ENCODE results near the gene CFAP57. TPM values are rescaled to one million over a fixed set of nuclear protein-coding genes. Genes with fewer than 3 reads are reported as not detected.

The CFAP57 gene
- total and polyA plus RNA-seq, 8 donors = 0.73 to 5.8 (median 3.5) TPM

DNA sequence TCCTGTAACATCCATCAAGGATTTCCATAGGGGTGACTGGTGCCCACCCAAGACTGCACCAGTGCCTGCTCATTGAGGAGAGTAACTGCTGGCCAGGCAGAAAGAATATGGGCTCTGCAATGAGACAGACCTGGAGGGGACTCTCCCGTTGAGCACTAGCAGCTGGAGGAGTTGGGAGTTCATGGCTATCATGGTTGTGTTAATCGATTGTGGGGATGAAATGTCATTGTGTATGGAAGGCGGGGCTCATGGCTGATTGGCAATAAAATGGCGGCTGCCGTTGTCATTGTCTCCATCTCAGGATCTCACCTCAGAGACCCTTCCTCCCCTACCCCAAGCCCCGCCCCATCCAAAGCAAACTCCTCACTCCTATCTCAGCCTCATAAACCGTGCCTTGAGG lies 101.6 kb downstream of the CFAP57 start:
- TF ChIP-seq CTCF (IDR thresholded peaks at IDR 0.05) = no peak
- peak overlapping the region in 1 of 2 donors; percentile 65 for H3K27ac ChIP-seq
- H3K4me3 ChIP-seq = no peak overlapping the region
- H3K4me1 ChIP-seq = peaks cover 0 to 23% of the 10 kb centered on the region in 2 donors
- peaks cover 0 to 6% of the 10 kb centered on the region in 2 donors for H3K27me3 ChIP-seq
- intact Hi-C loops (cut with DNase I) = no loop called here
- peaks cover 0 to 10% of the 10 kb centered on the region in 2 donors for H3K36me3 ChIP-seq
- no peaks in the 10 kb centered on the region for H3K9me3 ChIP-seq
- ATAC-seq = no peak
- no peak for DNase-seq

- Histone ChIP-seq H3K27me3 (peaks cover 0 to 6% of the 10 kb centered on the region in 2 donors), H3K4me3 (no peak overlapping the region), H3K9me3 (no peaks in the 10 kb centered on the region), H3K4me1 (peaks cover 0 to 23% of the 10 kb centered on the region in 2 donors), H3K36me3 (peaks cover 0 to 10% of the 10 kb centered on the region in 2 donors), H3K27ac (peak overlapping the region in 1 of 2 donors; percentile 65)
- intact Hi-C loops (cut with DNase I) = no loop called here
- TF ChIP-seq CTCF (IDR thresholded peaks at IDR 0.05) = no peak
- DNase-seq (no peak), ATAC-seq (no peak)
Measured at GRCh38 chr1:43274125-43274803, 102.1 kb downstream of the CFAP57 start.

- Histone ChIP-seq H3K27me3 (peaks cover 0 to 6% of the 10 kb centered on the region in 2 donors), H3K27ac (peak overlapping the region in 1 of 2 donors; percentile 65), H3K4me3 (no peak overlapping the region), H3K36me3 (peaks cover 0 to 10% of the 10 kb centered on the region in 2 donors), H3K9me3 (no peaks in the 10 kb centered on the region), H3K4me1 (peaks cover 0 to 23% of the 10 kb centered on the region in 2 donors)
- no peak for DNase-seq
- TF ChIP-seq CTCF (IDR thresholded peaks at IDR 0.05) = no peak
- ATAC-seq = no peak
- intact Hi-C loops (cut with DNase I) = no loop called here
Measured at GRCh38 chr1:43274804-43275180, 102.7 kb downstream of the CFAP57 start.

GRCh38 chr1:43275826-43276620 lies 103.9 kb downstream of the CFAP57 start:
- Histone ChIP-seq H3K27me3 (no peaks in the 10 kb centered on the region), H3K4me1 (peaks cover 0 to 14% of the 10 kb centered on the region in 2 donors), H3K4me3 (no peak overlapping the region), H3K9me3 (no peaks in the 10 kb centered on the region), H3K27ac (no peak overlapping the region), H3K36me3 (peaks cover 0 to 10% of the 10 kb centered on the region in 2 donors)
- TF ChIP-seq CTCF (IDR thresholded peaks at IDR 0.05) = no peak
- ATAC-seq (no peak), DNase-seq (peak in 1 of 4 donors; percentile 25)
- intact Hi-C loops (cut with DNase I) = no loop called here

DNA sequence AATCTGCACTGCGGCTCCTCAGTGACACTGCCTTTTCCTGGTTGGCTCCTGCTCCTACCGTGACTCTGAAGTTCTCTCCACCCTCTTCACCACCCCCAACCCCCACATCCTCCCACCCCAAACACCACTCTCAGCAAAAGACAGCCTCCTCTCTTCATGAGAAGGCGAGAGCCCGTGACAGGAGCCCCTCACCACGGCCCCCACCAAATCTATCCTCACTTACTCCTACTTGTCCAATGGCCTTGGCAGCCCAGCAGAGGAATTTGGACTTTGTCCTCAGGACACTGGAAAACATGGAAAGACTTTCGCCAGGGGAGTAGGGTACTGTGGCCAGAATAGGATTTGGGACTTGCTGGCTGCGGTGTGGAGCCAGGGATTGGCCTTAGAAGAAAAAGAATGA lies 104.5 kb downstream of the CFAP57 start:
- intact Hi-C loops (cut with DNase I) = no loop called here
- H3K27me3 ChIP-seq = no peaks in the 10 kb centered on the region
- no peak for DNase-seq

More for the DNA sequence above, 104.5 kb downstream of the CFAP57 start:
- no peak for ATAC-seq
- no peaks in the 10 kb centered on the region for H3K9me3 ChIP-seq
- no peak overlapping the region for H3K4me3 ChIP-seq
- H3K4me1 ChIP-seq = peaks cover 0 to 11% of the 10 kb centered on the region in 2 donors
- peaks cover 0 to 10% of the 10 kb centered on the region in 2 donors for H3K36me3 ChIP-seq
- no peak overlapping the region for H3K27ac ChIP-seq
- no peak for TF ChIP-seq CTCF (IDR thresholded peaks at IDR 0.05)
